ENCODE results near the gene GRM8.

- TF ChIP-seq EZH2 (IDR thresholded peaks at IDR 0.05; ENCODE audit: insufficient read depth, poor library complexity, severe bottlenecking) (no peak), EZH2phosphoT487 (IDR thresholded peaks at IDR 0.05; ENCODE audit: insufficient read depth, low read depth) (no peak)
Observed at GRCh38 chr7:126589068-126589684, 663.6 kb downstream of the GRM8 start.

All from GM23248 (cell line).